Tibial artery (tissue), 4 donors: ENCODE measurements around the gene DOK7.

Experiments
- DNase-seq, 2 donors: peaks; one replicate each; pipeline ENCODE4 v3.0.0-alpha.2; 2019
- H3K27ac ChIP-seq, 2 donors: fragments of 200-600 bp; sonication (generic) in 1 of 2; 1 replicate in 1 of 2; 2 replicates in 1 of 2; pipeline ENCODE4 v1.5.1; 2018 to 2019; ENCODE audit warnings: mild to moderate bottlenecking in 1 of 2
- H3K27me3 ChIP-seq, 2 donors: fragments of 200-600 bp; sonication (generic) in 1 of 2; one replicate each; pipeline versions ENCODE4 v1.5.1 to v1.6.0; 2016 to 2019
- H3K36me3 ChIP-seq, 3 donors: fragments of 200-600 bp; sonication (generic) in 2 of 3; one replicate each; pipeline ENCODE4 v1.5.1; 2016 to 2019; ENCODE audit warnings: mild to moderate bottlenecking in 2 of 3
- H3K4me1 ChIP-seq, 4 donors: fragments of 200-600 bp; sonication (generic) in 2 of 4; 1 replicate in 3 of 4; 2 replicates in 1 of 4; pipeline ENCODE4 v1.5.1; 2016 to 2019
- H3K4me3 ChIP-seq, 2 donors: fragments of 200-600 bp; sonication (generic) in 1 of 2; 1 replicate in 1 of 2; 2 replicates in 1 of 2; pipeline ENCODE4 v1.5.1; 2018 to 2019; ENCODE audit warnings: mild to moderate bottlenecking in 2 of 2
- H3K9me3 ChIP-seq, 3 donors: fragments of 200-600 bp; sonication (generic) in 1 of 3; one replicate each; pipeline ENCODE4 v1.5.1; 2016 to 2019
- CTCF ChIP-seq, 2 experiments: fragments of 200-600 bp in 1 of 2; fragments of 450-650 bp in 1 of 2; IDR thresholded peaks; one replicate each; pipeline ENCODE4 v1.5.1; 2017 to 2019; ENCODE audit warnings: antibody characterized with exemption in 2 of 2, mild to moderate bottlenecking in 1 of 2, moderate library complexity in 1 of 2
- intact Hi-C: fragments of 100-400 bp; cut with DNase I; formaldehyde crosslinking; loops from one replicate; pipeline ENCODE4 v1.15.0; 2023; ENCODE audit warnings: low total_unique reads

Gene DOK7

DNA sequence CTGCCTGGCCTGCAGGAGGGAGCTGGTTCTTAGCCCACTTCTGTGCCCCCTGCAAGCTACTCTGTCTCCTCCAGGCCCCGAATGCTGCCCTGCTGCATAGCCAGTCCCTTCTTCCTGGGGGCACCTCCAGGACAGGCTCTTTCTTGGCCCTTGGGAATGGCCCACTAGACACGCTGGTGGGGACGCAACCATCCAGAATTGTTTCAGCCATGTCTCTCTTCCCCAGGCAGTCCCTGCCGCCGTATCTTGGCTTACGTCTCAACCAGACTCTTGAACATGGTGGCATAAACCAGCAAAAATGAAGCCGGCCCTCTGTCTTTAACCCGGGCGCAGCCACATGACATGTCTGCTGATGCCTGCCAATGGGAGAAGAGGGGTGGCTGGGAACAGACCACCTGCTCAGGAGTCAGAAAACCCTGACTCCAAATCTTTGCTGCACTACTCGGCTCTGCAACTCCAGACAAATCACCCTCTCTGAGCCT is 60.1 kb downstream of the DOK7 start:
- no peak overlapping the region for H3K4me3 ChIP-seq
- no peaks in the 10 kb centered on the region for H3K9me3 ChIP-seq
- no peaks in the 10 kb centered on the region for H3K4me1 ChIP-seq
- no peak overlapping the region for H3K27ac ChIP-seq
- no peak for TF ChIP-seq CTCF (IDR thresholded peaks at IDR 0.05)
- peaks cover 53 to 99% (median 72%) of the 10 kb centered on the region in 3 donors for H3K36me3 ChIP-seq
- intact Hi-C loops = no loop called here
- no peak for DNase-seq
- no peaks in the 10 kb centered on the region for H3K27me3 ChIP-seq

DNA sequence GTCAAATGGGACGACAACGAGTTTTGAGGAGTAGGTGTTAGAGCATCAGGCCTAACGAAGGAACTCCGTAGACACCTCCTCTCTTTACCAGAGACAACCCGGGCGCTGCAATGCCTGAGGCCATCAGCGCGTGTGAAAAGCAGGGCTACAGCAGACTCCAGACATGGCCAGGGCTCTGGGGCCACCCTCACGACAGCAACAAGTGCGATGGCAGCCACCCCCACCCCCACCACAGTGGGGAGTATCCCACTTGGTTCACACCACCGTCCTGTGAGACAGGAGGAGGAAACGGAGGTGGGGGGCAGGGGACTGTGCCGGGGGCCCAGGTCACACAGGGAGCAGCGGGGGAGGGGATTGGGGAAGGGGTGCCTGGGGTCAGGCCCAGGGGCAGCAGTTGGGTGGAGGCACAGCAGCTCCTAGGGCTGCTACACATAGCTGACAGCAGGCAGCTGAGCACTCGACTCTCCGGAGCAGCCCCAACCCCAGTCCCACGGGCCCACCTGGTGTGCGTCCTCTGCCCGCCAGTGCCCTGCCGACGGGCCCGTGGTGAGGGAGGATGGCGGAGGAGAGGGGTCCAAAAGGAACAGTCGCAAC is 60.6 kb downstream of the DOK7 start:
- no peak for TF ChIP-seq CTCF (IDR thresholded peaks at IDR 0.05)
- Histone ChIP-seq H3K4me1 (no peaks in the 10 kb centered on the region), H3K36me3 (peaks cover 48 to 99% (median 71%) of the 10 kb centered on the region in 3 donors), H3K27ac (no peak overlapping the region), H3K4me3 (no peak overlapping the region), H3K9me3 (no peaks in the 10 kb centered on the region), H3K27me3 (no peaks in the 10 kb centered on the region)
- intact Hi-C loops = no loop called here
- peak in 1 of 2 donors; percentile 60 for DNase-seq

DNA sequence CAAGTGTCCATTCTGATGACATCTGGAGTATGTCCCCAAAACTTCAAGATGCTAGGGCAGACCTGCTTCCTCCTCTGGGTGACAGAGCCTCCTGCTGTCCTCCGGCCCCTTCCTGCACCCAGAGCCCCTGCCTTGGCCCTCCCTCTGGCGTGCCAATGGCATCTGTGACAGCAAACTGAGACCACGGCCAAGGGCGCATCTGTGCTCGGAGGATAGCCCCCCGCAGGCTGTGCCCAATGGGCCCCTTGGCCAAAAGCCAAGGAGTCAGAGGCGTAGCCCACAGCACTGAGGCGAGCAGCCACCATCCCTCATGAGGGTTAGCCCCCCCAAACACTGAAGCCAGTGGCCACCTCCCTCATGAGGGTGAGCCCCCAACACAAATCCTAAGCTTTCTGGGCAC is 61.2 kb downstream of the DOK7 start:
- peak in 1 of 2 donors; percentile 58 for DNase-seq
- no peak for TF ChIP-seq CTCF (IDR thresholded peaks at IDR 0.05)
- Histone ChIP-seq H3K9me3 (no peaks in the 10 kb centered on the region), H3K4me3 (no peak overlapping the region), H3K27me3 (no peaks in the 10 kb centered on the region), H3K27ac (no peak overlapping the region), H3K4me1 (no peaks in the 10 kb centered on the region), H3K36me3 (peaks cover 42 to 95% (median 65%) of the 10 kb centered on the region in 3 donors)
- intact Hi-C loops = no loop called here

DNA sequence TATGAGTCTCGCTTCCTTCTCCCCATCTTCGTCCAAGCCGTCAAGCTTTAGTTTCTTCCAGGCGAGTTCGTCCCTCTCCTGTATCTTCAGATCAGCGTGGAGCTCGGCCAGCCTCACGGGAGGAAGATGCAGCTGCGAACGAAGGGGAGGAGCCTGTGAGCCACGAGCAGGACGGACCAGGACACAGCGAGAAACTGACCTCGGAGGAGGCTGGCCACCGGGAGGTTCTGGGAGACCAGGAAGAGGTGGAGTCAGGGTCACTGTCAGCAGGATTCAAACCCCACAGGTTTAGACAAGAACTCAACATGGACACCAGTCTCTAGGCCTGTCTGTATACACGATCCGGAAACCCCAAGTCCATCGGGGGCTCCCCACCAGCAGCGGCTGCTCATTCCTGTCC is 61.8 kb downstream of the DOK7 start:
- H3K27ac ChIP-seq = no peak overlapping the region
- intact Hi-C loops = no loop called here
- H3K4me3 ChIP-seq = no peak overlapping the region
- peaks cover 36 to 94% (median 59%) of the 10 kb centered on the region in 3 donors for H3K36me3 ChIP-seq
- H3K27me3 ChIP-seq = no peaks in the 10 kb centered on the region
- no peak for TF ChIP-seq CTCF (IDR thresholded peaks at IDR 0.05)
- peak in 1 of 2 donors; percentile 53 for DNase-seq
- H3K4me1 ChIP-seq = peaks cover 0 to 5% (median under 1%) of the 10 kb centered on the region in 4 donors
- H3K9me3 ChIP-seq = no peaks in the 10 kb centered on the region

GRCh38 chr4:3525532-3526430 is 62.7 kb downstream of the DOK7 start:
- Histone ChIP-seq H3K27ac (no peak overlapping the region), H3K9me3 (no peaks in the 10 kb centered on the region), H3K4me1 (peaks cover 0 to 13% (median 9%) of the 10 kb centered on the region in 4 donors), H3K4me3 (no peak overlapping the region), H3K27me3 (no peaks in the 10 kb centered on the region), H3K36me3 (peaks cover 32 to 86% (median 51%) of the 10 kb centered on the region in 3 donors)
- intact Hi-C loops = no loop called here
- DNase-seq = peak in 1 of 2 donors; percentile 45
- TF ChIP-seq CTCF (IDR thresholded peaks at IDR 0.05) = no peak
